ENCODE results near the gene TJP3.

Gene TJP3

DNA sequence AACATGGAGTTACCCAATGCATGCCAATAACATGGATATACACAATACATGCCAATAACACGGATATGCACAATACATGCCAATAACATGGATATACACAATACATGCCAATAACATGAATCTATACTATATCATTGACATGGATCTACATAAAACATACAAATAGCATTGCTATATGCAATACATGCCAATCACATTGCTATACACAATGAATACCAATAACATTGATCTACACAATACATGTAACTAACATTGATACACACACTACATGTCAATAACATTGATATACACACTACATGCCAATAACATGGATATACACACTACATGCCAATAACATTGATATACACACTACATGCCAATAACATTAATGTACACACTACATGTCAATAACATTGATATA lies 7.0 kb upstream of the TJP3 start:
- Histone ChIP-seq H4K20me1 (ENCODE audit: control insufficient read depth, insufficient read depth, low read depth, low read length) (peaks cover 13% of the 10 kb centered on the region), H3K36me3 (ENCODE audit: control insufficient read depth, low read length) (no peaks in the 10 kb centered on the region), H3K79me2 (ENCODE audit: control insufficient read depth, low read length) (peaks cover 26% of the 10 kb centered on the region), H3K4me3 (ENCODE audit: low read length) (no peak overlapping the region), H3K9me2 (replicated peaks; ENCODE audit: control insufficient read depth, low read length) (no peaks in the 10 kb centered on the region), H3K9me3 (ENCODE audit: control insufficient read depth, insufficient read depth, low read length) (no peaks in the 10 kb centered on the region), H3K4me1 (ENCODE audit: control insufficient read depth, low read length) (peaks cover 16% of the 10 kb centered on the region), H3K27ac (ENCODE audit: low read depth, low read length) (no peak overlapping the region), H3K27me3 (ENCODE audit: control insufficient read depth, low read length) (no peaks in the 10 kb centered on the region), H3F3A (ENCODE audit: control insufficient read depth, insufficient read depth) (no peaks in the 10 kb centered on the region), H3K4me2 (ENCODE audit: low read length) (no peak overlapping the region)
- no peak for TF ChIP-seq EZH2phosphoT487 (IDR thresholded peaks at IDR 0.05; ENCODE audit: borderline replicate concordance, low read length)
- TF ChIP-seq, protein P1, sequence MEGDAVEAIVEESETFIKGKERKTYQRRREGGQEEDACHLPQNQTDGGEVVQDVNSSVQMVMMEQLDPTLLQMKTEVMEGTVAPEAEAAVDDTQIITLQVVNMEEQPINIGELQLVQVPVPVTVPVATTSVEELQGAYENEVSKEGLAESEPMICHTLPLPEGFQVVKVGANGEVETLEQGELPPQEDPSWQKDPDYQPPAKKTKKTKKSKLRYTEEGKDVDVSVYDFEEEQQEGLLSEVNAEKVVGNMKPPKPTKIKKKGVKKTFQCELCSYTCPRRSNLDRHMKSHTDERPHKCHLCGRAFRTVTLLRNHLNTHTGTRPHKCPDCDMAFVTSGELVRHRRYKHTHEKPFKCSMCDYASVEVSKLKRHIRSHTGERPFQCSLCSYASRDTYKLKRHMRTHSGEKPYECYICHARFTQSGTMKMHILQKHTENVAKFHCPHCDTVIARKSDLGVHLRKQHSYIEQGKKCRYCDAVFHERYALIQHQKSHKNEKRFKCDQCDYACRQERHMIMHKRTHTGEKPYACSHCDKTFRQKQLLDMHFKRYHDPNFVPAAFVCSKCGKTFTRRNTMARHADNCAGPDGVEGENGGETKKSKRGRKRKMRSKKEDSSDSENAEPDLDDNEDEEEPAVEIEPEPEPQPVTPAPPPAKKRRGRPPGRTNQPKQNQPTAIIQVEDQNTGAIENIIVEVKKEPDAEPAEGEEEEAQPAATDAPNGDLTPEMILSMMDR (IDR thresholded peaks at IDR 0.05; ENCODE audit: low read depth, low read length, poor library complexity, severe bottlenecking): no peak

DNA sequence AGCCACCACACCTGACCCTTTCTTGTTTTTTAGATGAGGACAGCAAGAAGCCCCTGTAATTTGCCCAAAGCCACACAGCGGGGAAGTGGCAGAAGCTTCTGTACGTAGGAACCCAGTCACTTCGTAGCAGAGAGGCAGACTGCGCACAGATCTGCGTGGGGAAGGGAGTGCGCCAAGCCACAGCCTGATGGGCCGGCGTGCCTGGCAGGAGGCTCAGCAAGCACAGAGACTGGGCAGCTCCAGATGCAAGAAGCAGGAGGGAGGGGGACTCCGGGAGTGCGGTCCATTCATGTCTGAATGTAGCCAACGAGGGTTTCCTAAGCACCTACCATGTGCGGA lies 347 bp upstream of the TJP3 start:
- Histone ChIP-seq H4K20me1 (ENCODE audit: control insufficient read depth, insufficient read depth, low read depth, low read length) (no peaks in the 10 kb centered on the region), H3K27ac (ENCODE audit: low read depth, low read length) (no peak overlapping the region), H3F3A (ENCODE audit: control insufficient read depth, insufficient read depth) (no peaks in the 10 kb centered on the region), H3K9me3 (ENCODE audit: control insufficient read depth, insufficient read depth, low read length) (no peaks in the 10 kb centered on the region), H3K4me3 (ENCODE audit: low read length) (no peak overlapping the region), H3K9me2 (replicated peaks; ENCODE audit: control insufficient read depth, low read length) (no peaks in the 10 kb centered on the region), H3K36me3 (ENCODE audit: control insufficient read depth, low read length) (no peaks in the 10 kb centered on the region), H3K4me2 (ENCODE audit: low read length) (no peak overlapping the region), H3K79me2 (ENCODE audit: control insufficient read depth, low read length) (no peaks in the 10 kb centered on the region), H3K4me1 (ENCODE audit: control insufficient read depth, low read length) (no peaks in the 10 kb centered on the region), H3K27me3 (ENCODE audit: control insufficient read depth, low read length) (peaks cover 3% of the 10 kb centered on the region; the same call in 1 of the 2 replicates)
- no peak for TF ChIP-seq EZH2phosphoT487 (IDR thresholded peaks at IDR 0.05; ENCODE audit: borderline replicate concordance, low read length)
- TF ChIP-seq, protein P1 (IDR thresholded peaks at IDR 0.05; ENCODE audit: low read depth, low read length, poor library complexity, severe bottlenecking): no peak

DNA sequence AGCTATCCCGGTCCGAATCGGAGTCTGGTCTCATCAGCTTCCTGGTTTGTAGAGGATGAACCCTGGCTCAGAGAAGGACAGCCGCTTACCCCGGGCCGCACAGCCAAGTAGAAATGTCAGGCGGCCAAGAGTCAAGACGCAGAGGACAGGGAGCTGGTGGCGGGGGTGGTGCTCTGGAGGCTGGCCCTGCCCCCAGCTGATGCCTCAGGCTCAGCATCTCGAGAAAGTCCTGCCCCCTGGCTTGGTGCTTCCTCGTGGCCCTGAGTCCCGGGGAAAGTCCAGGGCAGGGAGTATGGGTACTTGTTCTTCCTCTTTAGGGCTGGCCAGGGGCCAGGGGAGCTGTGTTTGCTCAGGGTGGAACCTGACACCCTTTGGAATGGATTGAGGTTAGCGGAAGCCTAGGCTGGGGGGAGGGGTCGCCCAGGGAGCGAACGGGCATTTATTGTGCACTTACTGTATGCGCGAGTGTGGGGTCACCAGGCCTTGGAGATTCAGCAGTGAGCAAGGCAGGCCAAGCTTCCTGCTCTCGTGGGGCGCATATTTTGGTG lies 2.2 kb downstream of the TJP3 start:
- TF ChIP-seq, protein P1 (IDR thresholded peaks at IDR 0.05; ENCODE audit: low read depth, low read length, poor library complexity, severe bottlenecking): no peak
- no peak for TF ChIP-seq EZH2phosphoT487 (IDR thresholded peaks at IDR 0.05; ENCODE audit: borderline replicate concordance, low read length)
- no peak overlapping the region for H3K4me2 ChIP-seq (ENCODE audit: low read length)
- no peaks in the 10 kb centered on the region for H3K79me2 ChIP-seq (ENCODE audit: control insufficient read depth, low read length)

More for the DNA sequence above, 2.2 kb downstream of the TJP3 start:
- Histone ChIP-seq H3K27me3 (ENCODE audit: control insufficient read depth, low read length) (peaks cover 6% of the 10 kb centered on the region; the same call in 1 of the 2 replicates), H3K9me3 (ENCODE audit: control insufficient read depth, insufficient read depth, low read length) (no peaks in the 10 kb centered on the region), H3K4me1 (ENCODE audit: control insufficient read depth, low read length) (no peaks in the 10 kb centered on the region), H3F3A (ENCODE audit: control insufficient read depth, insufficient read depth) (no peaks in the 10 kb centered on the region), H3K36me3 (ENCODE audit: control insufficient read depth, low read length) (no peaks in the 10 kb centered on the region), H4K20me1 (ENCODE audit: control insufficient read depth, insufficient read depth, low read depth, low read length) (no peaks in the 10 kb centered on the region), H3K9me2 (replicated peaks; ENCODE audit: control insufficient read depth, low read length) (no peaks in the 10 kb centered on the region), H3K27ac (ENCODE audit: low read depth, low read length) (no peak overlapping the region), H3K4me3 (ENCODE audit: low read length) (no peak overlapping the region)

Measured in DOHH2 (cell line).